Kidney epithelial cell (primary cell): Measurements from ENCODE around the gene RAB32. TPM values are rescaled to one million over a fixed set of nuclear protein-coding genes. Genes with fewer than 3 reads are reported as not detected.
A peak's percentile ranks its signal among the peaks of the same experiment; 100 is the strongest.

ENCODE experiments used
- DNase-seq: peaks from one replicate; pipeline ENCODE4 v3.0.0-alpha.2; 2010; ENCODE audit warnings: low read depth
- H3K27me3 ChIP-seq: 2 replicates; pipeline ENCODE4 v1.6.0; 2011; ENCODE audit warnings: low read length; ENCODE audit not compliant: control insufficient read depth, insufficient read depth
- H3K36me3 ChIP-seq: 2 replicates; pipeline ENCODE4 v1.5.1; 2011; ENCODE audit warnings: low read length; ENCODE audit not compliant: control insufficient read depth, insufficient read depth
- H3K4me3 ChIP-seq: 2 replicates; pipeline ENCODE4 v1.5.1; 2011; ENCODE audit warnings: low read depth, mild to moderate bottlenecking, control low read depth, low read length
- total RNA-seq: library from RNA; depleted of rRNA; stranded (reverse); fragments of >200 nt; gene quantifications from 2 replicates; pipeline ENCODE4 v1.2.3, GENCODE V29; 2015
- TF ChIP-seq, protein P1 (sequence below): IDR thresholded peaks from 2 replicates; pipeline ENCODE4 v1.5.1; 2011; ENCODE audit warnings: mild to moderate bottlenecking, moderate library complexity, low read length, control low read depth, inconsistent platforms; ENCODE audit not compliant: insufficient read depth, poor library complexity, severe bottlenecking

The RAB32 gene
- total RNA-seq, 1 donor from 2014 or later, result 146 TPM

DNA sequence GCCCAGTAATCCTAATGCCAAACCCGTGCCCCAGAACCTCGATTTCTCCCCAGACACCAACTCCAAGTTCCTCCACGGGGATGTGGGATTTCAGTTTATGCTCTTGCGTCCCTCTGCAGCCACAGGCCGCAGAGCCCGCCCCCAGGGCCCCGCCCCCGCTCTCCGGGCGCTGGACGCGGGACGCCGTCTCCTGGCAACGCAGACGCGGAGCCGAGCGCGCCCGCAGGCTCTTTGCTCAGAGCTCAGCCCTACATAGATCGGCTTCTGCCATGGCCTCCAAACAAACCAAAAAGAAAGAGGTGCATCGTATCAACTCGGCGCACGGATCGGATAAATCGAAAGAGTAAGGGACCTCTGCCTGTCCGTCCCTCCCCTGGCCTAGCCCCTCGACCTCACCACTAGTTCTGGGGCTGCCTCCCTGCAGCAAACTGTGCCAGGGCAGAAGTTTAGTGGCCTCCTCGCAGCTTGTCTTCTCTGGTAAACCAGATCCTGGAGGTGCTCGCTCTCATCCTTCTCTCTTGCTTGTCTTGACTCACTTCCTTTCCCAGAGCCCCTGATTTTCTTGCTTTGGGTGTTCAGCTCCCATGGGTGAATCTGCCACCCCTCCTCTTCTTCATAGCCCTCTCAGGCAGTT is 55.3 kb downstream of the RAB32 start, which contains the start of gene ADGB:
Gene ADGB (plus strand): TSS at position 201 of the 634 bp plus-strand sequence. CDS start 69 bp downstream, at position 270.
- DNase-seq, result no peak
- Histone ChIP-seq H3K4me3 (peak within 1 kb of the TSS; percentile 52), H3K27me3 (no peaks in the 10 kb centered on the region), H3K36me3 (no peaks in the 10 kb centered on the region)
- TF ChIP-seq, protein P1, sequence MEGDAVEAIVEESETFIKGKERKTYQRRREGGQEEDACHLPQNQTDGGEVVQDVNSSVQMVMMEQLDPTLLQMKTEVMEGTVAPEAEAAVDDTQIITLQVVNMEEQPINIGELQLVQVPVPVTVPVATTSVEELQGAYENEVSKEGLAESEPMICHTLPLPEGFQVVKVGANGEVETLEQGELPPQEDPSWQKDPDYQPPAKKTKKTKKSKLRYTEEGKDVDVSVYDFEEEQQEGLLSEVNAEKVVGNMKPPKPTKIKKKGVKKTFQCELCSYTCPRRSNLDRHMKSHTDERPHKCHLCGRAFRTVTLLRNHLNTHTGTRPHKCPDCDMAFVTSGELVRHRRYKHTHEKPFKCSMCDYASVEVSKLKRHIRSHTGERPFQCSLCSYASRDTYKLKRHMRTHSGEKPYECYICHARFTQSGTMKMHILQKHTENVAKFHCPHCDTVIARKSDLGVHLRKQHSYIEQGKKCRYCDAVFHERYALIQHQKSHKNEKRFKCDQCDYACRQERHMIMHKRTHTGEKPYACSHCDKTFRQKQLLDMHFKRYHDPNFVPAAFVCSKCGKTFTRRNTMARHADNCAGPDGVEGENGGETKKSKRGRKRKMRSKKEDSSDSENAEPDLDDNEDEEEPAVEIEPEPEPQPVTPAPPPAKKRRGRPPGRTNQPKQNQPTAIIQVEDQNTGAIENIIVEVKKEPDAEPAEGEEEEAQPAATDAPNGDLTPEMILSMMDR, result no peak

DNA sequence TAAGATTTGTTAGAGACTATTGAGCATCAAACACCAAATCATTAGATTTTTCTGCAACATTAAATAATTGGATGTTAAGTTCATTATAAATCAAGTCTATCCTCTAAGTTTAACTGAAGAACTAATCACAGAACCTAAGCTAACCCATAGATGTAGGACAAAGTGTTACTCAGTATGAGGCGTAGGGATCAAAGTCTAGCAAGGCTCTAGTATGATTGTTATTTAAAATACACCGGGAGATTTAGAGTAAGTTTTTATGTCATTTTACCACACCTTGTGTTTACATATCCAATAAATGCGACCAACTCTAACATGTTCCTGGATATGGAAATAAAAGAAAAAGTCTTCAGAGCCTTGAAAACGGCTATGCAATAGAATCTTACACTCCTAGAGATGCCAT is 57.7 kb downstream of the RAB32 start:
- no peak for DNase-seq
- Histone ChIP-seq H3K27me3 (no peaks in the 10 kb centered on the region), H3K36me3 (no peaks in the 10 kb centered on the region), H3K4me3 (no peak overlapping the region)
- TF ChIP-seq, protein P1, result no peak

GRCh38 chr6:146602526-146602925 is 58.9 kb downstream of the RAB32 start:
- TF ChIP-seq, protein P1, result no peak
- no peak overlapping the region for H3K4me3 ChIP-seq

More at GRCh38 chr6:146602526-146602925, 58.9 kb downstream of the RAB32 start:
- Histone ChIP-seq H3K27me3 (no peaks in the 10 kb centered on the region), H3K36me3 (no peaks in the 10 kb centered on the region)
- DNase-seq, result no peak

Other genes starting within 250 kb of the RAB32 start
- not detected in 2 replicates for gene ADGB, start 55.1 kb downstream of the RAB32 start, total RNA-seq